DOHH2 (cell line): Measurements from ENCODE around the gene PEAK3.

ENCODE experiments used
- EZH2phosphoT487 ChIP-seq: fragments of 200-600 bp; sonication (generic); IDR thresholded peaks from 2 replicates; pipeline ENCODE4 v1.6.1; 2017; ENCODE audit warnings: borderline replicate concordance, mild to moderate bottlenecking, antibody characterized with exemption, low read length, moderate library complexity, mixed read lengths
- TF ChIP-seq, protein P1 (sequence below): fragments of 200-600 bp; sonication (generic); IDR thresholded peaks from one replicate; pipeline ENCODE4 v1.5.1; 2014; ENCODE audit warnings: antibody characterized with exemption, mild to moderate bottlenecking, low read depth, low read length; ENCODE audit not compliant: poor library complexity, severe bottlenecking

DNA sequence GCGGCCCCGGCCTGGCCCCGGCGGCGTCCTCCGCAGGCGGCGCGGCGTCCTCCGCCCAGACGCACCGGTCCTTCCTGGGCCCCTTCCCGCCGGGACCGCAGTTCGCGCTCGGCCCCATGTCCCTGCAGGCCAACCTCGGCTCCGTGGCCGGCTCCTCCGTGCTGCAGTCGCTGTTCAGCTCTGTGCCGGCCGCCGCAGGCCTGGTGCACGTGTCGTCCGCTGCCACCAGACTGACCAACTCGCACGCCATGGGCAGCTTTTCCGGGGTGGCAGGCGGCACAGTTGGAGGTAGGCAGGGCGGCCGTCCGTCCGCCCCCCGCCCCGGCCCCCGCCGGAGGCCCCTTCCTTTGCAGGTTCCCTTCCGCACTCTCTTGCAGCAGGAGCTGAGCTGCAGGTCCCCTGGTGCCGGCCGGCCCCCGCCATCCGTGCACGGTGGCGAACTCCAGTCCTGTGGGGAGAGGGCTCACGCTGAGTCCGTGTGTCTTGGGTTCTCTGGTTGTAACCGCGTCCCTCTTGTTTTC is 55.1 kb downstream of the PEAK3 start:
- TF ChIP-seq, protein P1, sequence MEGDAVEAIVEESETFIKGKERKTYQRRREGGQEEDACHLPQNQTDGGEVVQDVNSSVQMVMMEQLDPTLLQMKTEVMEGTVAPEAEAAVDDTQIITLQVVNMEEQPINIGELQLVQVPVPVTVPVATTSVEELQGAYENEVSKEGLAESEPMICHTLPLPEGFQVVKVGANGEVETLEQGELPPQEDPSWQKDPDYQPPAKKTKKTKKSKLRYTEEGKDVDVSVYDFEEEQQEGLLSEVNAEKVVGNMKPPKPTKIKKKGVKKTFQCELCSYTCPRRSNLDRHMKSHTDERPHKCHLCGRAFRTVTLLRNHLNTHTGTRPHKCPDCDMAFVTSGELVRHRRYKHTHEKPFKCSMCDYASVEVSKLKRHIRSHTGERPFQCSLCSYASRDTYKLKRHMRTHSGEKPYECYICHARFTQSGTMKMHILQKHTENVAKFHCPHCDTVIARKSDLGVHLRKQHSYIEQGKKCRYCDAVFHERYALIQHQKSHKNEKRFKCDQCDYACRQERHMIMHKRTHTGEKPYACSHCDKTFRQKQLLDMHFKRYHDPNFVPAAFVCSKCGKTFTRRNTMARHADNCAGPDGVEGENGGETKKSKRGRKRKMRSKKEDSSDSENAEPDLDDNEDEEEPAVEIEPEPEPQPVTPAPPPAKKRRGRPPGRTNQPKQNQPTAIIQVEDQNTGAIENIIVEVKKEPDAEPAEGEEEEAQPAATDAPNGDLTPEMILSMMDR, result no peak
- no peak for TF ChIP-seq EZH2phosphoT487
